ENCODE results near the gene CRADD. TPM values are rescaled to one million over a fixed set of nuclear protein-coding genes. Genes with fewer than 3 reads are reported as not detected.

CRADD gene
- total RNA-seq, 1 donor from 2014 or later, result 18.7 TPM

DNA sequence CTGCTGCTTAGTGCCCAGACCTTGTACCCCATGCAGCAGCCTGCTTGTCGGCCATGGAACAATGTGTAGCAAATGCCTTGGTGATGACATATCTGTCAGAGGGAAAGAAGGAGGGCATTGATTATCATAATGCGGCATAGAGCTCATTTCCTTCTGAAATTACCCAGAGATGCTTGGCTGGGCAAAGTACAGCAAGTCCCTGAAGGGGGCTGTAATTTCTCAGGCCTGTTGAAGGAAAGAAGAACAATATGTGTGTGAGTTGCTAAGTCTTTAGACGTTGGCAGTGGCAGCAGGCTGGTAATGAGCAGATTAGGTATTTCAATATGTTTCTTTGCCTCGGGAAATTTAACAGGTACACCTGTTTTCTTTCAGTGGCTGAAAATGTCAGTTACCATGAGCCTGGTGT, 128.6 kb downstream of the CRADD start:
- DNase-seq (ENCODE audit: low spot score), result no peak

DNA sequence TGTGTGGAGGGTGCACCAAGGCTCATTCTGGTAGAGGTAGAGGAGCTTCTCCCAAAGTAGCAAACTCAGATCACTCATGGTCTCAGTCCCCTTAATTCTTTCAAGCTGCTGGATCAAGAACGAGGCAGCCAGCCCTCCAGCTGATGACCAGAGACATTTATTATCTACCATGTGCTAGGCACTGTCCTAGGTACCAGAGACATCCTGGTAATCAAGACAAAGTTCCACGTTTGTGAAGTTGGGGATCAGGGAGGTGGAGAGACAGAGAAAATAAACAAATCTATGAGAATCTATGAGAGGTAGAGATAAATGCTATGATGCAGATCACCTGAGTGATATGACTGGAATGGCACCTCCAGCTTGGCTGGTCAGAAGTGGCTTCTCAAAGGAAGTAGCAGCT, 130.2 kb downstream of the CRADD start:
- DNase-seq (ENCODE audit: low spot score), result no peak

DNA sequence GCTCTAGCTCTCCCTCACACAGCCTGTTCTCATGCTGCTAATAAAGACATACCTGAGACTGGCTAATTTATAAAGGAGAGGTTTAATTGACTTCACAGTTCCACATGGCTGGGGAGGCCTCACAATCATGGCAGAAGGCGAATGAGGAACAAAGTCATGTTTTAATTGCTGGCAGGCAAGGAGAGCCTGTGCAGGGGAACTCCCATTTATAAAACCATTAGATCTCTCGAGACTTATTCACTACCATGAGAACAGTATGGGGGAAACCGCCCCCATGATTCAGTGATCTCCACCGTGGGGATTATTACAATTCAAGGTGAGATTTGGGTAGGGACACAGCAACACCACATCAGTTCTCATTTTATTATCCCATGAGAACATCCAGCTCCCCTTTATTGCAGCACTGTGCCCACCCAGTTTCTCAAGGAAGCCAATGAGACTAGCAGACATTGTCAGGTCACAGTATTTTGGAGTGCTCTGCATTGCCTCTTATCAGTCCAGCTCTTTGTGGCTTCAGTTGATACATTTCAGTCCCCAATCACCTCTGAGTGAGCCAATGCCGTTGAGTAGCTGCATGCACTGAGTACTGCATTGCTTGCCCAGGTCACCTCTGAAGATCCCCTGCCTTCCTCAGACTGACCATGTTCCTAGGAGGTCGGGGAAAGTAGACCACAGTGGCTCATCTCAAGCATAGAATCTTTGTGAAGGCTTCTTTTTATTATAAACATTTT, 131.2 kb downstream of the CRADD start:
- DNase-seq (ENCODE audit: low spot score), result no peak

DNA sequence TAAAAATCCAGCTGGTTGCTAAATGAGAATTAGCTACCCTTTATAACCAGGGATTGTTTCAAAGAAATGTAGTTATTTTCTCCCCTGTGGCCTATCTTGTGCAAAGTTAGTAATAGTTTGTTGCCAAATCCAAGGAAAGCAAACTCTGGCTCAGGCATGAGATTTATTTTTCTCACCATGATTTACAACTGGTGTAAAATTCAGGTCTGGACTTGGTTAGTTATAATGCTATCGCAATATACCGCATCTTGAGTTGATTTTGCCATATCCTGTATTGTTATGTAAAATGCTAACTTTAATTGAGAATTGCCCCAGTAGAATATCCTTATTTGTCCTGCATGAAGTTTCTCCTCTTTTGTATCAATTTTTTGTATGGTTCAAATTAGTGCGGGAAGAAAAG, 135.5 kb downstream of the CRADD start:
- DNase-seq (ENCODE audit: low spot score), result no peak

DNA sequence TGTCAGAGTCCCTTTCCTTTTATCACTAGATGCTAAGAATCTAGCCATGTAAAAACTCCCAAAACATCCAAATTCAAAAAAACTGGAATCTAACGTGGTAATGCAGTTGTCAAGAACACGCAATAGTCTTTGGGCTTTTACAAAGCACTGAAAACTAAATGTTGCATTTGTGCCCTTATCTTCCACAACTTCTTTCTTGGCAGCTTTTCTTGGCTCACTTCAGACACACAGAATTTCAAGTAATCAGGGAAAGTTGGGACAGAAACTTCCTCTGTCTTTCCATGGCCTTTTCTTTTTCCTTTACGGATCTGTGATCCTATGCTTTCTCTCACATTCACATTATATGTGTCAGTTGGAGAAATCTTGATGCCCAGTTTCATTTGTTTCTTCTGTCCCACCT, 136.0 kb downstream of the CRADD start:
- DNase-seq (ENCODE audit: low spot score), result no peak

DNA sequence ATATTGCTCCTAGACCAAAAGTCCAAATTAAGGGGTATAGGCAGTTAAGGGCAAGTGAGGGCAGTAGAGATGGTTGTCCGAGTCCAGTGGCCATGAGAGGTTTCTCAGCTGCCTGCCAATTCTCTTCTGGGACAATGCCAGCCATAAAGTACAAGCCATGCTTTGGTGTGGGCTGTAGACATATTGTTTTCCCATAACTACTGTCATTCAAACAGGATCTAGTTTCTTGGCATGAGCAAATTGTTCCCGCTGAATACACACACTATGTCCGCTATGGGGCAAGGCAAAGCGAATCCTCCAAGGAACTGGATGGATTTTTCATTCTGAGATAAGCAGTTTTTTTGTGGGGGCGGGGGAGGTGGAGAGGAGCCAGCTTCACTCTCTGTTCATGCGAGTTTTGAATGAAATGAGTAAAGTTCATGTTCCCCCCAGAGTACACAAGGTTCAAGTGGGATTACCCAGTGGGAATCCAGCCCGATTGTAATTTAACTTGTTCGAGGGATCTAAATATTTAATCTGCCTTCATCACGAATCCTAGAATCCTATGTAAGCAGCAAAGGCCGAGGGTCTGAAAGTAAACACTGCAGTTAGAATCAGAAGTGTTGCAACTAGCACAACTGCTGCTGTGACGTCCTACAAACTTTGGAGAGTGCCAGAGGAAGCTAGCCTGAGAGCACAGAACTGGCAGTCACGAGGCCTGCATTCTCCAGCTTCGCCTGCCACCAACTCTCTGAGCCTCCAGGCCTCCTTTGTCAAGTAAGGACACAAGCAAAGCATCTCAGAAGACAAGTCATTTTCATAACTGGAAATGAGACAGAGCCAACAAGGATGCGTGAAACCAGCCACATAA, 137.0 kb downstream of the CRADD start:
- peak; percentile 80 for DNase-seq (ENCODE audit: low spot score)

DNA sequence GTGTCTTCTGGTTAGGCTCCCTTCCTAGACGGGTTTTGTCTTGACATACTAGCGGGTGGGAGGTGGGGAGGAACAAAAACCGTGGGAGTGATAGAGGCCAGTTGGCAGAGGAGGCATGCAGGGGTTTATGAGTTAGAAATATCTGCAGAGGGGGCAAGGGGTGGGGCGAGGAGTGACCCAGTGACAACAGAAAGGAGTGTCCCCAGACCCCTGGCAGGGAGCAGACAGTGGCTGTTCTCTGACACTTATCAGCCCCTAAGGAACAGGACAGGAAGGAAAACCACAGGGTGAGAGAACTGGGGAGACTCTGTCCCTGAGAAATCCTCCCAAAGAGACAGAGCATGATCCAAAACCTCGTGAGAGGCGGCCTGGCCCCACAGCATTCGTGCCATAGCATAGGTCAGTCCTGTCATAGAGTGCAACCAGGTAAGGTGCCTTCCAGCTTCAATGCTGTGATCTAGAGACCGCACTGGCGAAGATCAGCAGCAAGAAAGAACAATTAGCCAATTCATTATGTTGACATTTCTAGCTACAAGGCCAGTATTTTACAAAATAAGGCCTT, 141.4 kb downstream of the CRADD start:
- DNase-seq (ENCODE audit: low spot score), result no peak

DNA sequence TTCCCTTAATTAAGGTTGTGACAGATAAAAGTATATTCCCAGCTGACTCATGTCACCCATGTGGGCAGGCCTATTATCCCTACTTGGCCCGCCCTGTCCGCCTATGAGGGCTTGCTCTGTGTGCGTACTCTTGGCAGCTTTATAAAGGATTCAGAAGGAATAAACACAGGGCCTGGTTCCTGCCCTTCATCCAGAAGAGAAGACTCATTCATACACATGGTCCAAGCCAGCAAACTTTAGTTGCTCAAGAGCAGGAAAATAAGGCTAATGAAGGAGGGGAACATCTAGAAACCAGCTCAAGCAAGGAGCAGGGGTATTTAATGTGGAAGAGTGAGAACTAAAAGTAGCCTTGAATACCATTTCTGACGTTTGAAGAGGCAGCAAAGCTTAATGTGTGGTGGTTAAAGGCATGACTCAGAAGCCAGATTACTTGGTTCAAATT, 141.9 kb downstream of the CRADD start:
- DNase-seq (ENCODE audit: low spot score), result peak; percentile 57

DNA sequence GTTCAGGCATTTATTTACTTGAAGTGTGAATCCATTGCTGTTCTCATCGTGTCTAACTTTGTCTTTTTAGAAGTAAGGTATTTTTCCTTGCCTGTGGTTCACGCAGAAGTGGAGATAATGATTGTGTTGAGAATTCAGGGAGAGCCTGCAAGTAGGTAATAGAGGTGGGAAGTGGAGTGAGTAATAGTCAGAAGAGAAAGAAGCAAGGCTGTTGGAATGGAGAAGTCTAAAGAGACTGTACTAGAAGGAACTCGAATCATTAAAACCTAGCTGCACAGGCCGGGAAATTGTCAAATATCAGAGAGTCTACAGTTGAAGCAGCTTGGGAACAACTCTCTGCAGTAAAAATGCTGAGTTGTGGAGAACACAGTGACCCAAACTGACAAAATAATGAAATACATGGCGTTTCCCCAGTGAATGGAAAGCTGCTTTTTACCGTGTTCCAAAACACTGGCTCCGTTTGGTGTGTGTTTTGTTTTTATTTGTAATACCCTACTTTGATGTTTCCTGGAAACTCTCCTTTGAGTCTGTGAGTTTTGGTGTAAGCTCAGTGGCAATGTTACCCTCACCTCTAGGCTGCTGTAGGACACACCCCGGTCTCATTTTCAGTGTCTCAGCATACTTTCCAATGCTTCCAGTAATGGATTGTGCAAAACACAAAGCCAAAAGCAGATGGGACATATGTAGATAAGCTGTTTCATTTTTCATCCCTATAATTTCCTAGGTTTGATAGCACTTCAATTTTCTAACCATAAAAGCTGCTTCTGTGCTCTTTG, 146.6 kb downstream of the CRADD start:
- DNase-seq (ENCODE audit: low spot score), result no peak

DNA sequence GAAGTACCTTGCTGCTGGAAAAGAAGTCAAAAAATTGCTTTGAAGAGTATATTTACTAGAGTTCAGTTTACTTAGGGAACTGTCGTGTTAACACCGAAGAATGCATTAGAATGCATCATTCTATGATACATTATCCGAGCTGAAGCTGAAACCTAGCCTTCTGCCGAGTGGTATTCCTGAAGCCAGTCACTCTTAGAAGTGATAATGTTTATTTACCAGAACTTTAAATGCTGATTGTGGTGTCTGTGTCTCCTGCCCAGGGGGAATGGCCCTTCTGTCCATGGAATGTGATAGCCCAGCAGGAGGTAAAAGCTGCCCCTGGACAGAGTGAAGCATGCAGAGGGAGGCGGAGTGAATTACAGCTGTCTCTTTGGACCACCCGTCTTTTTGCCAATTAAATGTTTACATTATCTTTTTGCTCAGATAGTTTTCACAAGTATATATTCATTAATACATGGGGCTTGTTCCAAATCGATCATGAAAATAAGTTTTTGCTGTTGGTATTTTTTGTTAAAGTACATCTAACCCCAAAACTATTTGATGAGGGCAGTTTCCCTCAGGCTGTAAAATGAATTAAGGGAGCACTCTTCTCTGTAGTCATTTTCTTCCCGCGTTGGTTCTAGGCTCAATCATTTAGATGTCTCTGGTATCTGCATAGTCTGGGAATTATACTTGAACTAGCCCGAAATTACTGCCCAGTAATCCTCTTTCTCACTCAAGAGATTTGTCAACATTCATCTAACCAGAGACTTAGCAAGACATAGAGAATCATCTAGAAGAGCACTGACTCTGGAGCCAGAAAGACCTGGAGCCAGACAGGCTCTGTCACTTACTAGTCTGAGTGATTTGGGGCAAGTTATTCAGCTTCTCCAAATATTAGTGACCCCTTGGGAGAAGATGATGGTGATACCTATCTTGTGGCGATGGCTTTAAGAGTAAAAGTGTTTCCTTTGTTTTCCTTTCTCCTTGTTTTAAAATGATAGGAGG, 147.6 kb downstream of the CRADD start:
- no peak for DNase-seq (ENCODE audit: low spot score)

DNA sequence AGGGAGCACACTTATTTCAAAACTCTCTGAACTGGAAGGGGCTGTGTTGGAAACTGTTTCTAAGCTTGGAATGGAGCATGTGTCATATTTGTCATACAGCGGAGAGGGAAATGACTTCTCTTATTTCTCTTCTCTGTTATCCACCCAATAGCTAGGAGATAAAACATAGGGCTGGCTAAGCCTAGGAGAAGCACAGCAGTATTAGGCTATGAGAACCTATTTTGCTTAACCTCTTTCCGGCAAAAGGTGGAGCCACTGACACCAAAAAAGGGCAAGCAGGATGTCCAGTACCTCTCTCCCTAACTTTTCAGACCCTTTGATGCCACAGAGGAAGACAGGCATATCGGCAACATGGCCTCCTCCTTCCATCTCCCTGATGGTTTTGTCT, 148.3 kb downstream of the CRADD start:
- no peak for DNase-seq (ENCODE audit: low spot score)

DNA sequence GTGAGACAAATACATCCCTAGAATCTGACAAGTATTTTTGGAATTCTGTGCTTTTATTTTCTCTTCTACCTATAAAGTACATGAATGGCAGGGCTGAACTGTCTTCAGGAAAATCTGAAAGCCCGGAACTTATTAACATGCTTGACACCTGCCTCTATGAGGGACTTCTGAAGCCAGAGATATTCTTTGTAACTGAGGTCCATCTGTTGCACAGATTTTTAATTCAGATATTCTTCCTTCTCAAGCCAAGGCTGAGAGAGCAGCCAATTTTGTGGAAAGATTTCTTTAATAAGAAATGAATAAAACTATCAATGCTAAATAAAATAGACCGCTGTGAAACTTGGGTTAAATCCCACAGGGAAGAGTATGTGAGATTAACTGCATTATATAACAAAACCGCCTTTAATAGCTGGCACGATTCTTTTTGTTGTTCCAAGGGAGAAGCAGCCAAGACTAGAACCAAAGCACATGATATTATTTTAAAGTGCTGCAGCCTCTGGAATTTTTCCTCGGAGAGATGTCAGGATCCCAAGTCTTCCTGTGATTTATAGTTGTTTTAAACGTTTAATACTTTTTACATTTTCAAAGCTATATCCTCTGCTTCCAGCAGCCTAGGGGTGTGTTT, 148.9 kb downstream of the CRADD start:
- no peak for DNase-seq (ENCODE audit: low spot score)

DNA sequence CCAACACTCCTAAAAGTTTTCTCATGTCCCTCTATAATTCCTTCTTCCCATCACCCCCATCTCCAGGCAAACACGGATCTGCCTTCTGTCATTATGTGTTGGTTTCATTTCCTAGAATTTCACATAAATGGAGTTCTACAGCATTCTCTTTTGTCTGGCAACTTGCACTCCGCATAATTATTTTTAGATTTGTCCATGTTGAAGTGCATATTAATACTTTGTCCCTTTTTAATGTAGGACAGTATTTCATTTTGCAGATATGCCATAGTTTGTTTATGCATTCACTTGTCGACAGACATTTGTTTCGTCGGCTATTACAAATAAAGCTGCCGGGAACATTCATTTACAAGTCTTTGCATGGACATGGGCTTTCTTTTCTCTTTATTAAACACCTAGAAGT, 150.0 kb downstream of the CRADD start:
- no peak for DNase-seq (ENCODE audit: low spot score)

DNA sequence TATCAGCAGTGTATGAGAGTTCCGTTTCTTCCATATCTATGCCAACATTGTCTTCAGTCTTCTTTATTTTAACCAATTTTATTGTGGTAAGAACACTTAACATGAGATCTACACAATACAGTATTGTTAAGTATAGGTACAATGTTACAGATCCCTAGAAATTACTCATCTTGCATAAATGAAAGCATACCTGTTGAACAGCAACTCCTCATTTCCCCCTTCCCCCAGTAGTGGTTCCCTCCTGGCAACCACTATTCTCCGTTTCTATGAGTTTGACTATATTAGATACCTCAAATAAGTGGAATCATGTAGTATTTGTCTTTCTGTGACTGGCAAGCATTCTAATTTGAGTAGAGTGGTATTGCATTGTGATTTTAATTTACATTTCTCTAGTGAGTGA, 150.5 kb downstream of the CRADD start:
- no peak for DNase-seq (ENCODE audit: low spot score)

DNA sequence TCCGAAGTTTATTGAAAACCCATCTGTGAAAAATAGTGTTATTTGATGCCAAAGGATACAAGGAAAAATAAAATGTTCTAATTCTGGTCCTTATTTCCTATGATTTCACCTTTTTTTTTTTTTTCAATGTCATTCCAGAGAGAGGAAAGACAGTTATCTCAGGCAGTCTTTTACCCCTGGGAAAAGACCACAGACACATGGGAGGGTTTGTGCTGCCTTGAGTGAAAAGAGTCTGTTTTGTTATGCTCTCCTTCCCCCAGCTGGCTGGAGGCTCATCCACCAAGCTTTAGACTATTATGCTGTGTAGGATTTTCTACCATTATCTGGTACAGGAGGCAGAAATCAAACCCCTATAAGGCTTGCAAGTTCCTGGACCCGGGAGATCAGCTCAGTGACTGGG, 151.8 kb downstream of the CRADD start:
- no peak for DNase-seq (ENCODE audit: low spot score)

DNA sequence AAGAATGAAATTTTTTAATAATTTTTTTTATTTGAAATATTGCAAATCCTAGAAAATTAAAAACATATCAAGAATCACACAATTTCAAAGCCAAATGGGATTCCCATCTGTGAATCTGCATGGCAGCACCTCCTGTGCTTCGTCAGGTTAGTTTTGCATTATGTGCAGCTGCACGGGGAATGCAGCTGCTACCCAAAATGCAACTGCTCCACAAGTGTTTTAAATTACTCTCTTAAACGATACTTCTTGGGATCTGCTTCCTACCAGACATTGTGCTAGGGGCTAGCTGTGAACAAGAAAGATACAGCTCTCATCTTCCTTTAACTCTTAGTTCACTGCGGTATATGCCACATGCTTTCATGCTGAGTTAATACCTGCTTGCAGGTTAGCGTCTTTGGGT, 154.2 kb downstream of the CRADD start:
- no peak for DNase-seq (ENCODE audit: low spot score)

DNA sequence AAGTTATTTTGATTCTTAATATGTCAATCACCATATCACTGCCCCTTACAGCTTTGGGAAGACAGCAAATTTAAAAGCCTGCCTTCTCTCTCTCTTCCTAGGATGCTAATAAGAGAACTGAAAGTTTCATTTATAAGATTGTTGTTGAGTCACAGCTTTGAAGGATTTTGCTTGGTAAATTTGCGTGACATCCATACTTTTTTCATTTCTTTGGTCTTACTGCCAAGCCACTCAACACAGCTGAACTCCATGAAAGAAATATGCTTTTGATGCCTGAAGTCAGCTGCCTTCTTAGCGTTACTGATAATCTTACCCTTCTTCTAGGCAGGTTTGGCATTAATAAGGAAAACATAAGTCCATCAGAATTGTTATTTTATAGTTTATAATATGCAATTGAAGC, 155.0 kb downstream of the CRADD start:
- DNase-seq (ENCODE audit: low spot score), result no peak

DNA sequence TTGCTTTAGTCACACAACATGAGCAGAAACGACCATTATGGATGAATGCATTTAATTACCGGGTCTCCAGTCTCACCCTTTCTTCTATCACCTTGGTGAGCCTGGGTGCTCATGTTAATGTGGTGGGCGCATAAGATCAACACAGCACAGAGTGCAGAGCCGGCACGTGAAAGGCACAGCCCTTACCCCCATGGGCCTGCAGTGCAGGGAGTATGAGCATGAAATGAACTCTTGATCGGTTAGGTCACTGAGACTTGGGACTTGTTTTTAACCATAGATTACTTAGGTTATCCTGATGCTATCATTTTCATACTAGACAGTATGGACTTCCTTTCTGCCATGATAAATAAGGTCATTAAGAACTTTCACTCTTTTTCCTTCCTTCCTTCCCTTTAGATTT, 156.8 kb downstream of the CRADD start:
- DNase-seq (ENCODE audit: low spot score), result no peak

DNA sequence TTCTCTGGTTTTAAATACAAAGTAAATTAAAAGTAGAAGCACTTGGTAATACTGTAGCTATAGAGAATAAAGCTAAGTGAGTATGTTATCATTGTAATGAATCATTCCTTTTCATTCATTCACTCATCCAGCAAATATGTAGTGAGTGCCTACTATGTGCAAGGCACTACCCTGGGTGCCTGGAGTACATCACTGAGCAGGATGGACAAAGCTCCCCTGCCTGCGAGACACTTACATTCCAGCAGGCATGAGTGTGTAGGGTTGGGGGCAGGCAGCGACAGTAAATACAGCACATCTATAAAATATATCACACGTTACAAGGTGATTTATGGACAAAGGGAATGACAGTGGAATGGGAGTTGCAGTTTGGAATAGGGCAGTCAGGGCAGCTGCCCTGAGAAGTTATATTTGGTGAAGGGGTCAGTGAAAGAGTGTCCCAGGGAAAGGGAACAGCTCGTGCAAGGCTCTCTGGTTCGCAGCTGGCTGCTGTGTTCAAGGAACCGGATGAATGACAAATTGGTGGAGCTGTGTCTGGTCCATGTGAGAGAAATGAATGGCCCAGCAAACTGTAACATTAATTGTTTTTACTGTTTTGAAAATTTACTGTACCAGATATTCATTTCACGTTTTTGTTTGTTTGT, 159.6 kb downstream of the CRADD start:
- DNase-seq (ENCODE audit: low spot score), result no peak

DNA sequence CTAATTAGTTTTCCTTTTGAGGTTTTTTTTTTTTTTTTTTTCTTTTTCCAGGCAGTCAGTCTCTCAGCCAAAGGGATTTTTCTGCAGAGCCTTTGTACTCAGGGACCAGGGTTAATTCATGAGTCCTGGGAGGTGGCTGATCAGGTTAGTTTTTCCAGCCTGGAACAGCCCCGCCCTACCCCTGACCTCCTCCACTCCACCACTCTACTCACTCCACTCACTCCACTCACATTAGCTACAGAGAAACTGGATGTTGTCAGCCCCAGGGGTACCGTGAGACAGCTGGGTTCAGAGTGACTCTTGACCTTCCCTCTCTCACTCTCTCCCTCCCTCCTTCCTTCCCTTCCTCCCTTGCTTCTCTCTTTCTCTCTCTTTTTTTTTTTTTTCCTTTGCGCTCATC, 161.0 kb downstream of the CRADD start:
- DNase-seq (ENCODE audit: low spot score), result no peak

Measured in ureter (tissue), 1 donor.